Left ventricle myocardium superior (tissue), 1 donor: Measurements from ENCODE around the gene CLDN7. TPM values are rescaled to one million over a fixed set of nuclear protein-coding genes. Genes with fewer than 3 reads are reported as not detected.

Experiments
- ATAC-seq: fragments of 200-7000 bp; cut with Tn5 transposase; one replicate; pipeline ENCODE4 v1.9.1; 2020; ENCODE audit warnings: mild to moderate bottlenecking, moderate library complexity
- DNase-seq: peaks from one replicate; pipeline ENCODE4 v3.0.0-alpha.2; 2020
- intact Hi-C: fragments of 100-400 bp; cut with micrococcal nuclease; formaldehyde crosslinking; loops from one replicate; pipeline ENCODE4 v1.11.0; 2022
- microRNA-seq: library from miRNA; unstranded; fragments of <30 nt; microRNA quantifications from one replicate; pipeline ENCODE4 v1.2.0, GENCODE V29; 2020; ENCODE audit warnings: borderline number of aligned reads
- total RNA-seq: library from RNA; stranded (reverse); fragmentation: NEBNext Ultra II Directional; extraction: Animal tissue kit (Norgen Biotek cat#: 25700); gene quantifications from one replicate; pipeline ENCODE4 v1.2.1, GENCODE V29; 2021
- donor health status: DM: no; HTN: yes; CAD: no; lungs with severe emphysema.

The CLDN7 gene
- total RNA-seq, 1 donor from 2014 or later, result 1.8 TPM

GRCh38 chr17:7214300-7215135 is 47.8 kb downstream of the CLDN7 start:
- intact Hi-C loops, result no loop called here
- ATAC-seq (peak; percentile 87), DNase-seq (peak; percentile 99)

GRCh38 chr17:7213895-7214299 is 48.4 kb downstream of the CLDN7 start:
- DNase-seq (peak; percentile 73), ATAC-seq (peak; percentile 0)
- intact Hi-C loops, result no loop called here

GRCh38 chr17:7211491-7212273 is 50.6 kb downstream of the CLDN7 start:
- intact Hi-C loops, result no loop called here

More at GRCh38 chr17:7211491-7212273, 50.6 kb downstream of the CLDN7 start:
- ATAC-seq (no peak), DNase-seq (peak; percentile 25)

Small RNA genes within 50 kb of the gene (microRNA-seq; reads per million reads assigned to microRNA genes)
- gene MIR324, result 1,005 reads per million, percentile 76 among the genes with 10 or more reads in this experiment

Other genes with a start within 250 kb of the CLDN7 start
- gene RNASEK, start 249.9 kb downstream of the CLDN7 start, total RNA-seq, result 174 TPM
- gene BCL6B, start 239.4 kb downstream of the CLDN7 start, total RNA-seq, result 13.1 TPM
- gene SLC16A13, start 226.5 kb downstream of the CLDN7 start, total RNA-seq, result 1.2 TPM
- gene SLC16A11, start 218.4 kb downstream of the CLDN7 start, total RNA-seq, result 0.47 TPM
- gene CLEC10A, start 182.2 kb downstream of the CLDN7 start, total RNA-seq, result 4.4 TPM
- 0.30 TPM for gene ASGR2, start 147.7 kb downstream of the CLDN7 start, total RNA-seq
- gene ASGR1, start 83.1 kb downstream of the CLDN7 start, total RNA-seq, result 0.30 TPM
- 21.3 TPM for gene DLG4, start 42.6 kb downstream of the CLDN7 start, total RNA-seq
- gene ACADVL, start 42.5 kb downstream of the CLDN7 start, total RNA-seq, result 2,270 TPM
- gene DVL2, start 28.0 kb downstream of the CLDN7 start, total RNA-seq, result 23.5 TPM
- gene PHF23, start 23.0 kb downstream of the CLDN7 start, total RNA-seq, result 29.4 TPM
- gene GABARAP, start 20.0 kb downstream of the CLDN7 start, total RNA-seq, result 456 TPM
- 122 TPM for gene CTDNEP1, start 10.7 kb downstream of the CLDN7 start, total RNA-seq
- 85.3 TPM for gene ELP5, start 10.3 kb downstream of the CLDN7 start, total RNA-seq
- 170 TPM for gene SLC2A4, start 19.2 kb upstream of the CLDN7 start, total RNA-seq
- gene YBX2, start 32.2 kb upstream of the CLDN7 start, total RNA-seq, result 0.77 TPM
- gene EIF5A, start 45.1 kb upstream of the CLDN7 start, total RNA-seq, result 311 TPM
- gene GPS2, start 52.9 kb upstream of the CLDN7 start, total RNA-seq, result 75.0 TPM
- gene NEURL4, start 66.9 kb upstream of the CLDN7 start, total RNA-seq, result 34.7 TPM
- gene ACAP1, start 74.1 kb upstream of the CLDN7 start, total RNA-seq, result 17.3 TPM
- 3.6 TPM for gene KCTD11, start 89.7 kb upstream of the CLDN7 start, total RNA-seq
- not detected for gene TMEM95, start 92.7 kb upstream of the CLDN7 start, total RNA-seq
- 2.2 TPM for gene TNK1, start 118.6 kb upstream of the CLDN7 start, total RNA-seq
- 16.1 TPM for gene PLSCR3, start 132.0 kb upstream of the CLDN7 start, total RNA-seq
- gene TMEM256, start 141.6 kb upstream of the CLDN7 start, total RNA-seq, result 53.5 TPM
- gene NLGN2, start 145.4 kb upstream of the CLDN7 start, total RNA-seq, result 6.5 TPM
- not detected for gene SPEM1, start 157.8 kb upstream of the CLDN7 start, total RNA-seq
- gene SPEM2, start 163.1 kb upstream of the CLDN7 start, total RNA-seq, result not detected
- not detected for gene SPEM3, start 166.4 kb upstream of the CLDN7 start, total RNA-seq
- gene TMEM102, start 173.0 kb upstream of the CLDN7 start, total RNA-seq, result 2.1 TPM
- 13.8 TPM for gene FGF11, start 177.0 kb upstream of the CLDN7 start, total RNA-seq
- 9.6 TPM for gene CHRNB1, start 182.6 kb upstream of the CLDN7 start, total RNA-seq
- 70.9 TPM for gene ZBTB4, start 217.2 kb upstream of the CLDN7 start, total RNA-seq
- gene SLC35G6, start 219.0 kb upstream of the CLDN7 start, total RNA-seq, result not detected
- gene POLR2A, start 221.9 kb upstream of the CLDN7 start, total RNA-seq, result 39.1 TPM